CD4-positive, alpha-beta T cell (primary cell): Measurements from ENCODE around the gene GDA. TPM values are rescaled to one million over a fixed set of nuclear protein-coding genes. Genes with fewer than 3 reads are reported as not detected.

Experiments used
- ATAC-seq: fragments of 200-7000 bp; cut with Tn5 transposase; one replicate; pipeline ENCODE4 v1.10.0; 2022; ENCODE audit warnings: mild to moderate bottlenecking; ENCODE audit not compliant: poor library complexity
- CTCF ChIA-PET: fragments of 350-600 bp; sonication (Branson Sonifier 250); formaldehyde crosslinking; loops from one replicate; lab custom pipeline; 2021; ENCODE audit warnings: antibody characterized with exemption, inconsistent platforms; lab: Charles Lee
- POLR2A ChIA-PET: fragments of 350-600 bp; sonication (Branson Sonifier 250); formaldehyde crosslinking; loops from one replicate; lab custom pipeline; 2021; ENCODE audit warnings: antibody characterized with exemption, inconsistent platforms; lab: Charles Lee
- DNase-seq, 14 experiments: peaks; one replicate each; pipeline ENCODE4 v3.0.0-alpha.2; 2013 to 2020; ENCODE audit warnings: mixed read lengths in 2 of 14
- H3K27ac ChIP-seq, 2 donors: one replicate each; pipeline versions ENCODE4 v1.5.1 to v1.7.0; 2013; ENCODE audit warnings: low read length in 2 of 2, low read depth in 1 of 2, mild to moderate bottlenecking in 1 of 2
- H3K27me3 ChIP-seq, 2 experiments: 1 replicate in 1 of 2; 2 replicates in 1 of 2; pipeline versions ENCODE4 v1.6.1 to v1.7.0; 2013; ENCODE audit warnings: low read length in 2 of 2, control low read depth in 1 of 2, mild to moderate bottlenecking in 1 of 2, moderate library complexity in 1 of 2; ENCODE audit not compliant: insufficient read depth in 2 of 2, control insufficient read depth in 1 of 2
- H3K36me3 ChIP-seq: one replicate; pipeline ENCODE4 v1.6.1; 2013; ENCODE audit warnings: low read length, control low read depth; ENCODE audit not compliant: insufficient read depth
- H3K4me1 ChIP-seq: one replicate; pipeline ENCODE4 v1.6.1; 2013; ENCODE audit warnings: low read length, control low read depth; ENCODE audit not compliant: insufficient read depth
- H3K4me3 ChIP-seq: one replicate; pipeline ENCODE4 v1.5.1; 2013; ENCODE audit warnings: mild to moderate bottlenecking, low read length, moderate library complexity
- H3K9me3 ChIP-seq, 2 experiments: 1 replicate in 1 of 2; 2 replicates in 1 of 2; pipeline versions ENCODE4 v1.6.1 to v1.7.0; 2013; ENCODE audit warnings: low read length in 2 of 2, mild to moderate bottlenecking in 2 of 2, control low read depth in 1 of 2, moderate library complexity in 1 of 2; ENCODE audit not compliant: control insufficient read depth in 1 of 2, insufficient read depth in 1 of 2
- H3K27ac Mint-ChIP-seq: one replicate; pipeline ENCODE4 v1.8.0; 2020; ENCODE audit warnings: mixed read lengths
- H3K27me3 Mint-ChIP-seq: one replicate; pipeline ENCODE4 v1.8.0; 2021; ENCODE audit warnings: mixed read lengths
- H3K36me3 Mint-ChIP-seq: one replicate; pipeline ENCODE4 v1.8.0; 2021; ENCODE audit warnings: low read depth, mixed read lengths
- H3K4me1 Mint-ChIP-seq: one replicate; pipeline ENCODE4 v1.8.0; 2021; ENCODE audit warnings: low read depth, mixed read lengths
- H3K4me3 Mint-ChIP-seq: one replicate; pipeline ENCODE4 v1.8.0; 2020; ENCODE audit warnings: mild to moderate bottlenecking, mixed read lengths
- H3K9me3 Mint-ChIP-seq: one replicate; pipeline ENCODE4 v1.8.0; 2020; ENCODE audit warnings: mixed read lengths
- intact Hi-C, 2 experiments: fragments of 100-400 bp; cut with DNase I in 1 of 2; cut with micrococcal nuclease in 1 of 2; formaldehyde crosslinking; loops; one replicate each; pipeline versions ENCODE4 v1.15.1 to v1.9.0; 2023 to 2025; cut with DNase I, micrococcal nuclease
- total RNA-seq, 174 experiments: library from RNA in 2 of 174; stranded (reverse) in 2 of 174; gene quantifications; one replicate each; pipeline ENCODE4 v1.2.3 and lab custom pipeline; 2021 to 2026
- TF ChIP-seq, protein P1 (sequence below): fragments of 200-600 bp; IDR thresholded peaks from one replicate; pipeline ENCODE4 v1.8.0; 2022; ENCODE audit warnings: antibody characterized with exemption, mild to moderate bottlenecking

Gene GDA
- total RNA-seq, 2 experiments from 2014 or later: not detected

DNA sequence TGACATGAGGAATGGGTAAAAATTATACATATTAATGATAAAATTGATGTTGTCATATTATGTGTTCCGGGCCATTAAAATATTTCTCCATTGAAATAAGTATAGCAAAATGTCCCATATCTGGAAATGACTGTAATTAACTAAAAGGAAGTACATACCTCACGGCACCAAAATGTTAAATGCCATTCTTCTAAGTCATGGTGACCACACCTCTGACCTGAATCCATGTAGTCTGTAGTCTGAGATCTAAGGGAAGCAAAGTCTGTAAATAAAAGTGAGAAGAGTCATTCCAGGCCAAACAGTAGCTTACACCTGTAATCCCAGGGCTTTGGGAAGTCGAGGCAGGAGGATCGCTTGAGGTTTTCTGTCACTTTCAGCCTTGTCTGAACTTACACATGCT, 8.7 kb upstream of the GDA start:
- ATAC-seq: no peak
- no peaks in the 10 kb centered on the region for H3K4me1 Mint-ChIP-seq
- intact Hi-C loops: no loop called here
- ChIA-PET CTCF (no interaction called here), POLR2A (no interaction called here)
- TF ChIP-seq, protein P1, sequence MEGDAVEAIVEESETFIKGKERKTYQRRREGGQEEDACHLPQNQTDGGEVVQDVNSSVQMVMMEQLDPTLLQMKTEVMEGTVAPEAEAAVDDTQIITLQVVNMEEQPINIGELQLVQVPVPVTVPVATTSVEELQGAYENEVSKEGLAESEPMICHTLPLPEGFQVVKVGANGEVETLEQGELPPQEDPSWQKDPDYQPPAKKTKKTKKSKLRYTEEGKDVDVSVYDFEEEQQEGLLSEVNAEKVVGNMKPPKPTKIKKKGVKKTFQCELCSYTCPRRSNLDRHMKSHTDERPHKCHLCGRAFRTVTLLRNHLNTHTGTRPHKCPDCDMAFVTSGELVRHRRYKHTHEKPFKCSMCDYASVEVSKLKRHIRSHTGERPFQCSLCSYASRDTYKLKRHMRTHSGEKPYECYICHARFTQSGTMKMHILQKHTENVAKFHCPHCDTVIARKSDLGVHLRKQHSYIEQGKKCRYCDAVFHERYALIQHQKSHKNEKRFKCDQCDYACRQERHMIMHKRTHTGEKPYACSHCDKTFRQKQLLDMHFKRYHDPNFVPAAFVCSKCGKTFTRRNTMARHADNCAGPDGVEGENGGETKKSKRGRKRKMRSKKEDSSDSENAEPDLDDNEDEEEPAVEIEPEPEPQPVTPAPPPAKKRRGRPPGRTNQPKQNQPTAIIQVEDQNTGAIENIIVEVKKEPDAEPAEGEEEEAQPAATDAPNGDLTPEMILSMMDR: no peak
- H3K9me3 Mint-ChIP-seq: no peaks in the 10 kb centered on the region
- H3K4me3 Mint-ChIP-seq: no peak overlapping the region
- H3K4me1 ChIP-seq: no peaks in the 10 kb centered on the region
- H3K36me3 ChIP-seq: no peaks in the 10 kb centered on the region
- peaks cover 0 to 2% of the 10 kb centered on the region in 2 experiments for H3K27me3 ChIP-seq
- H3K36me3 Mint-ChIP-seq: no peaks in the 10 kb centered on the region
- H3K27ac ChIP-seq: no peak overlapping the region
- no peak overlapping the region for H3K4me3 ChIP-seq
- no peaks in the 10 kb centered on the region for H3K9me3 ChIP-seq
- H3K27ac Mint-ChIP-seq: no peak overlapping the region
- H3K27me3 Mint-ChIP-seq: peaks cover 25% of the 10 kb centered on the region
- no peak for DNase-seq

DNA sequence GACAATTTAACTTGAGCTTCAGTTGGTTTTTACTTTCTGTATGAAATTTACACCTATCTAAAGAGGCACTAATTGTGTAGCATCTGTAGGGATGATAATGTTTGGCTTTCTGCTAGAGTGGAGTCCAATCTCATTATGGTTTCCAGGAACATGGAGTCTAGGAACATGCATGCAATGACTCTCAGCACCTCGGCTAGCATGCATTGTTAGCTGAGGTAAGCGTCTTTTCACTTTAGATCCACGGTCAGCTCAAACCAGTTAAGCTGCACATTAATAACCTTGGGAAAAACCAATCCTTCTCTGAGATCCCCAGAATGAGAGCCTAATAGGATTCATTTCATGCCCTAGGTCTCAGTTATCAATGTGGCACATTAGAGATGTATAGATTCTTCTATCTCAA, 7.8 kb upstream of the GDA start:
- no peak for DNase-seq
- no peaks in the 10 kb centered on the region for H3K4me1 ChIP-seq
- Mint-ChIP-seq H3K27me3 (peaks cover 30% of the 10 kb centered on the region), H3K4me1 (no peaks in the 10 kb centered on the region), H3K36me3 (no peaks in the 10 kb centered on the region), H3K9me3 (no peaks in the 10 kb centered on the region), H3K4me3 (no peak overlapping the region), H3K27ac (no peak overlapping the region)
- ChIA-PET POLR2A (no interaction called here), CTCF (no interaction called here)
- H3K4me3 ChIP-seq: no peak overlapping the region
- no peaks in the 10 kb centered on the region for H3K36me3 ChIP-seq
- peaks cover 2 to 5% of the 10 kb centered on the region in 2 experiments for H3K27me3 ChIP-seq
- no peak for ATAC-seq
- no peak overlapping the region for H3K27ac ChIP-seq
- intact Hi-C loops: no loop called here
- TF ChIP-seq, protein P1: no peak
- no peaks in the 10 kb centered on the region for H3K9me3 ChIP-seq

DNA sequence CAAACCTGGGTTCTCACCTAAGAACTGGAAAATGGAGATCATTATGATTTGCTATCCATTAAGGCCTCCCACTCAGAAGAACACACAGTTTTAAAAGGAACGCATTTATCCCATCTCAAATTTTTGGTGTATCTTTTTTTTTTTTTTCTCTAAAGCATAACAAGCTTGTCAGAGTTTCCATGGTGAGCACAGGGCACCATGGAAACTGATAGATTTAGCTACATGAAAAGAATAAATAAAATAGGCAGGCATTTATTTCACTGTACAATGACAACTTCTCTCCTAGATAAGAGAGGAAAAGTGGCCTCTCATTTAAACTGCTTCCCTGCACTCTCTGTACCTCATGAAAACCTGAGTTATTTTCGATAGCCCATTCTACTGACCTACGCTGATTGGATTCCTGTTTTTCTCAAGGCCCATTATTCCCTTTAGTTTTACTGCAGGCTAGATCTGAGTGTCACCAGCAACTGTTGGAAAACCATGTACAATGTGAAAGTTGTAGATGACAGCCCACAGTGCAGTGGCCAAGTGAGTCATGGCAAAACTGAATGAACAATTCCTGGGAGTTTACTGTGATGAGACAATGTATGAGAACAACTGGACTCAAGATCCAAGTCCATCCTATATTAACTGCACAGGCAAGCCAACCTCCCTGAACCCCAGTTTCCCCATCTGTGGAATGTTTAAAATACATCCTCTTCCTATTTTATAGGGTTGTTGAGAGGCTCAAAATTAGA, 4.3 kb upstream of the GDA start:
- DNase-seq (no peak), ATAC-seq (no peak)
- peaks cover 4% of the 10 kb centered on the region for H3K4me1 ChIP-seq
- TF ChIP-seq, protein P1: no peak
- Mint-ChIP-seq H3K27me3 (peaks cover 59% of the 10 kb centered on the region), H3K4me3 (no peak overlapping the region), H3K9me3 (no peaks in the 10 kb centered on the region), H3K4me1 (peaks cover 5% of the 10 kb centered on the region), H3K36me3 (no peaks in the 10 kb centered on the region), H3K27ac (no peak overlapping the region)
- ChIA-PET CTCF (no interaction called here), POLR2A (no interaction called here)
- no peak overlapping the region for H3K27ac ChIP-seq
- no peaks in the 10 kb centered on the region for H3K36me3 ChIP-seq
- peaks cover 15 to 31% of the 10 kb centered on the region in 2 experiments for H3K27me3 ChIP-seq
- no peak overlapping the region for H3K4me3 ChIP-seq
- intact Hi-C loops: no loop called here
- H3K9me3 ChIP-seq: peaks cover 0 to 9% of the 10 kb centered on the region in 2 experiments
